ENCODE data around the gene FANCM.

GRCh38 chr14:45169906-45170305 lies 34.2 kb downstream of the FANCM start:
- no peak for TF ChIP-seq POLR2A (IDR thresholded peaks at IDR 0.05; ENCODE audit: low read depth, low read length)
- TF ChIP-seq SPI1 (IDR thresholded peaks at IDR 0.05; ENCODE audit: low read depth, low read length): no peak

Measured in GM12891 (cell line).